K562 (cell line): ENCODE data around the gene MKRN2OS. TPM values are rescaled to one million over a fixed set of nuclear protein-coding genes. Genes with fewer than 3 reads are reported as not detected.

Experiments
- CHD7 ChIP-seq: fragments of 200-600 bp; sonication (generic); IDR thresholded peaks from one replicate; pipeline ENCODE4 v1.6.1; 2012; ENCODE audit warnings: mild to moderate bottlenecking, low read depth, low read length, inconsistent platforms
- CREB3L1 ChIP-seq: fragments of 450-650 bp; IDR thresholded peaks from 2 replicates; pipeline ENCODE4 v1.6.1; 2014; ENCODE audit warnings: low read depth, mild to moderate bottlenecking, moderate library complexity, borderline replicate concordance
- E2F5 ChIP-seq: sonication (generic); formaldehyde crosslinking; IDR thresholded peaks from 2 replicates; pipeline ENCODE4 v1.8.0; 2022; ENCODE audit warnings: mild to moderate bottlenecking, missing genetic modification reagents
- FOXA3 ChIP-seq, 2 experiments: fragments of 450-650 bp in 1 of 2; sonication (generic) in 1 of 2; formaldehyde crosslinking; IDR thresholded peaks in 1 of 2; conservative IDR thresholded peaks in 1 of 2; 2 replicates each; pipeline versions ENCODE4 v1.4.0 to v1.8.0; 2020 to 2022; ENCODE audit warnings: mild to moderate bottlenecking in 2 of 2, missing genetic modification reagents in 1 of 2
- FOXP1 ChIP-seq: sonication (generic); formaldehyde crosslinking; IDR thresholded peaks from 2 replicates; pipeline ENCODE4 v1.8.0; 2022; ENCODE audit warnings: mild to moderate bottlenecking, missing genetic modification reagents
- GTF2E2 ChIP-seq: fragments of 200-800 bp; sonication (Bioruptor generic); IDR thresholded peaks from 2 replicates; pipeline ENCODE4 v1.6.1; 2016; ENCODE audit warnings: missing genetic modification characterization, missing compliant biosample characterization
- HCFC1 ChIP-seq: IDR thresholded peaks from 2 replicates; pipeline ENCODE4 v1.6.1; 2012; ENCODE audit warnings: low read depth, low read length, improper control_type of control experiment
- MTF1 ChIP-seq: fragments of 250-450 bp; sonication (Bioruptor Pico); IDR thresholded peaks from 2 replicates; pipeline ENCODE4 v1.9.0; 2021; ENCODE audit warnings: moderate library complexity, mild to moderate bottlenecking, inconsistent platforms, borderline replicate concordance
- NFXL1 ChIP-seq: fragments of 450-650 bp; formaldehyde crosslinking; IDR thresholded peaks from 2 replicates; pipeline ENCODE4 v1.4.0; 2021; ENCODE audit warnings: mild to moderate bottlenecking
- NFYB ChIP-seq: IDR thresholded peaks from 2 replicates; pipeline ENCODE4 v1.6.1; 2011; ENCODE audit warnings: mild to moderate bottlenecking, moderate library complexity; ENCODE audit not compliant: insufficient read length; ENCODE audit errors: extremely low read depth
- ZNF12 ChIP-seq: sonication (generic); formaldehyde crosslinking; IDR thresholded peaks from 2 replicates; pipeline ENCODE4 v1.4.0; 2020; ENCODE audit warnings: mild to moderate bottlenecking, missing genetic modification reagents
- ZNF140 ChIP-seq: fragments of 250-450 bp; sonication (Bioruptor Pico); IDR thresholded peaks from 2 replicates; pipeline ENCODE4 v1.8.0; 2021; ENCODE audit warnings: moderate library complexity, mild to moderate bottlenecking, inconsistent platforms
- ZNF282 ChIP-seq: sonication (generic); formaldehyde crosslinking; IDR thresholded peaks from 2 replicates; pipeline ENCODE4 v1.8.1; 2023; ENCODE audit warnings: missing genetic modification reagents
- ZNF57 ChIP-seq: fragments of 450-650 bp; formaldehyde crosslinking; IDR thresholded peaks from 2 replicates; pipeline ENCODE4 v1.4.0; 2020; ENCODE audit warnings: mild to moderate bottlenecking, moderate library complexity
- ZNF764 ChIP-seq: fragments of 250-450 bp; sonication (Bioruptor Pico); IDR thresholded peaks from 2 replicates; pipeline ENCODE4 v1.4.0; 2020; ENCODE audit warnings: low read depth, mild to moderate bottlenecking, moderate library complexity
- polyA plus RNA-seq, 8 experiments: library from polyadenylated mRNA; depleted of rRNA in 4 of 8; stranded (reverse) in 5 of 8; unstranded in 3 of 8; fragments of >200 nt; fragmentation: Nextera tagmentation in 2 of 8; fragmentation: Illumina TruSeq in 1 of 8; extraction: Ambion mirVana in 2 of 8; extraction: Trizol in 1 of 8; gene quantifications; 2 replicates each; pipeline versions ENCODE4 v1.2.1 to v1.2.3, GENCODE V29; 2011 to 2014; ENCODE audit warnings: inconsistent platforms in 1 of 8, missing spikeins in 1 of 8
- total RNA-seq, 7 experiments: library from RNA; depleted of rRNA in 6 of 7; stranded (reverse); fragments of >200 nt in 6 of 7; fragmentation: Illumina TruSeq in 2 of 7; extraction: Trizol in 2 of 7; gene quantifications; 2 replicates each; pipeline versions ENCODE4 v1.2.1 to v1.2.3, GENCODE V29; 2011 to 2021; ENCODE audit warnings: low replicate concordance in 1 of 7

The MKRN2OS gene
- total and polyA plus RNA-seq, 9 of the 15 experiments (the other 6 are each of a cell fraction or from before 2014, with no cell fraction given) = 0.11 to 0.27 (median 0.17) TPM; not detected in 6

- TF ChIP-seq CHD7 (no peak), ZNF12 (CRISPR knock-in tag) (no peak; the same call in 1 of the 2 replicates), NFXL1 (no peak), HCFC1 (no peak), ZNF140 (CRISPR knock-in tag) (no peak), E2F5 (CRISPR knock-in tag) (no peak), ZNF57 (CRISPR knock-in tag) (no peak), MTF1 (CRISPR knock-in tag) (no peak), ZNF764 (CRISPR knock-in tag) (no peak), FOXP1 (CRISPR knock-in tag) (no peak), GTF2E2 (no peak), ZNF282 (CRISPR knock-in tag) (no peak), CREB3L1 (no peak), FOXA3 (CRISPR knock-in tag; conservative IDR thresholded peaks at IDR 0.05 in 1 of 2, IDR thresholded peaks at IDR 0.05 in 1 of 2) (no peak), NFYB (no peak)
Measured at GRCh38 chr3:12557473-12558100, 12.3 kb upstream of the MKRN2OS start (continued).
